ENCODE data around the gene TMEM234.

TMEM234 gene

GRCh38 chr1:32179193-32179442, 43.0 kb downstream of the TMEM234 start:
- DNase-seq (ENCODE audit: low read depth in 2 of 2): no peak

GRCh38 chr1:32178380-32179192, 43.6 kb downstream of the TMEM234 start:
- no peak for DNase-seq (ENCODE audit: low read depth in 2 of 2)

- DNase-seq (ENCODE audit: low read depth in 2 of 2): no peak
Observed at GRCh38 chr1:32172621-32173245, 49.4 kb downstream of the TMEM234 start.

DNA sequence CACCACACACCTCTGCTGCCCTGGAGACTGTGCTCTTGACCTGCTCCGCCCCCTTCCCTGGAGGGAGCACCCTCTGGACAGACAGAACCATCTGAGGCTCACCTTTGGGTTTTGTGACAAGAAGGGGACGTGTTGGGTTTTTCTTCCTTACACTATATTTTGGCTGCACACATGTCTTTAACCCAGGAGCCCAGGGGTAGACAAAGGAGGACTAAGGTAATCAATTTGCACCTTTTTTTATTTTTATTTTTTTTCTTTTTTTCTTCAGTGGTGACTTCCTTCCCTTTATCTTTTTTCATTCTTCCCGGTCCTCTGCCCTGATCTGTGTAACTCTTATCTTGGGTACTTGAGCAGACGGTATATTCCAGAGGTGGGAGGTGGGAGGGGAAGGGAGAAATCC, 51.2 kb downstream of the TMEM234 start:
- no peak for DNase-seq (ENCODE audit: low read depth in 2 of 2)

Measured in stimulated activated CD4-positive, alpha-beta T cell treated with anti-CD3 and anti-CD28 coated beads, Interleukin-15, amount 100 ng/mL, for 48 hours (primary cell).